HG02798 (cell line): ENCODE measurements around the gene NUMB.

ENCODE experiments used
- ATAC-seq: cut with Tn5 transposase; IDR thresholded peaks from one replicate; pipeline ENCODE4 v1.9.1; 2021; ENCODE audit warnings: mild to moderate bottlenecking; ENCODE audit not compliant: unreplicated experiment, poor library complexity

NUMB gene

DNA sequence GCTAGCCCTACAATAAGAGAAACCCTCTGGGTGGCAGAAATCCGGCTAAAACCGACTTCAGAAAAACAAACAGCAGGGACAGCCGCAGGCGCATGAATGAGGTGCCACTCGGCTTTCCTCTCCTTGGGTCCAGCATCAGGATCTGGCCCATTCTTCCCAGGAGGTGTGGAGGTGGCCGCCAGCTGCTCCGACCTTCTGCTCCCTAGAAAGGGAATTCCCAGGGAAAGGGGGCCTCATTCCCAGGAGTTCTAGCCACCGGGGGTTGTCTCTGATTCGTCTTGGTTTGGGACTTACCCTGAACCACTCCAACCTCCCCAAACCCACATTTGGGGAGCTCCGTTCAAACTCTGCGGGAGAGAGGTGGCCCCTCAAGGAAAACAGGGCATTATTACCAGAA, 208.0 kb downstream of the NUMB start:
- ATAC-seq = no peak

DNA sequence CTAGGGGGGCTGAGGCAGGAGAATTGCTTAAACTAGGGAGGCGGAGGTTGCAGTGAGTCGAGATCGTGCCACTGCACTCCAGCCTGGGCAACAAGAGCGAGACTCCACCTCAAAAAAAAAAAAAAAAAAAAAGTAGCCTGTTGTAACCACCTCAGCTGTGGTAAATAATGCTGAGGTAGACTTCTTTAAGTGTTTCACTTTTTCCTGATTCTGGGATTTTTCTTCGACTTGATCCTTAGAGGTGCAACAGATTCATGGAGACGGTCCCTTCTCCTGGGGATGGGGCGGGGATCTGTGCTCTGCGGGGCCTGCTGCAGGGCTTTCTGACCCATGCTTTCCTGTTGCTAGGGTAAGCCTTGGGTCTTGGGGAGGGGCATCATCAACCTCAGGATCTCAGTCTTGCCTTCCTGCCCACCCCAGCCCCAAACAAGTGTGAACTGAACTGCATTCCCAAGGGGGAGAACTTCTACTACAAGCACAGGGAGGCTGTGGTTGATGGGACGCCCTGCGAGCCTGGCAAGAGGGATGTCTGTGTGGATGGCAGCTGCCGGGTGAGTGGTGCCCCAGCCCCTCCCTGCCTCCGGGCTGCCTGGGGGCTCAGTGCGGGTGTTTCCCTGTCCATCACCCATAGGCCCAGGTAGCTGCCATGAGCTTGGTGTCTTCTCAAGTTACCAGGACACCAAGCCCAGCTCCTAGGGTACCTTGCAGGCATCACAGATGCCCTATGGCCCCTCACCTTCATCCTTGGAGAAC, 208.6 kb downstream of the NUMB start:
- ATAC-seq = no peak

DNA sequence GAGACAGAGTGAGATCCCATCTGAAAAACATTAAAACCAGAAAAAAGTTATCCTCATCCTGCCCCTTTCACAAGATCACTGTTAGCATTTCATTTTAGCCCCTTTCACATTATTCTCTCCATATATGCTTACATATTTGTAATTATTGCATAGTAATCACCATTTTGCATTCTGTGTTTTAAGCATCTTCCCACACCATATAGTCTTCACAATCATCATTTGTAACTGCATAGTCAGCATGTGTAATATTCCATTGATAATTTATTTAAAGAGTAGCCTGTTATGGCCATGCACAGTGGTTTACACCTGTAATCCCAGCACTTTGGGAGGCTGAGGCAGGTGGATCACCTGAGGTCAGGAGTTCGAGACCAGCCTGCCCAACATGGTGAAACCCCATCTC, 209.2 kb downstream of the NUMB start:
- ATAC-seq = no peak

DNA sequence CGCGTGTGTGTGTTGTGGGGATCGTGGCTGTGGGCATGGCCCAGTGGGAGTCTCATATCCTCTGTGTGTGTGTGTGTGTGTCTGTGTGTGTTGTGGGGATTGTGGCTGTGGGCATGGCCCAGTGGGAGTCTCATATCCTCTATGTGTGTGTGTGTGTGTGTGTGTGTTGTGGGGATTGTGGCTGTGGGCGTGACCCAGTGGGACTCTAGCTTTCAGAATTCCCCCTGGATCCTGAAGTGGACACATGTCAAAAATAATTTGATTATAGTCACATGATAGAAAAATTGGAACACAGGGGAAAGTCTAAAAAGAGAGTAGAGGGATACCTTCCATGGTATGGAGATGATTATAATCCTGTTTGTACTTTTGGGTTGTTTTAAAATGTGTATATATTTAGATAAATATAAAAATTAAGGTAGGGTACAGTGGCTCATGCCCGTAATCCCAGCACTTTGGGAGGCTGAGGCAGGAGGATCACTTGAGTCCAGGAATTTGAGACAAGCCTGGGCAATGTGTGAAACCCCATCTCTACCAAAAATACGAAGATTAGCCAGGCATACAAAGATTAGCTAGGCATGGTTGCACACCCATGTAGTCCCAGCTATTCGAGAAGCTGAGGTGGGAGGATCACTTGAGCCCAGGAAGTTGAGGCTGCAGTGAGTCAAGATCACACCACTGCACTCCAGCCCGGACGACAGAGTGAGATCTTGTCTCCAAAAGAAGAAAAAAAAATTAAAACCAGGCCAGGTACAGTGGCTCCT, 210.1 kb downstream of the NUMB start:
- peak; percentile 26 for ATAC-seq

DNA sequence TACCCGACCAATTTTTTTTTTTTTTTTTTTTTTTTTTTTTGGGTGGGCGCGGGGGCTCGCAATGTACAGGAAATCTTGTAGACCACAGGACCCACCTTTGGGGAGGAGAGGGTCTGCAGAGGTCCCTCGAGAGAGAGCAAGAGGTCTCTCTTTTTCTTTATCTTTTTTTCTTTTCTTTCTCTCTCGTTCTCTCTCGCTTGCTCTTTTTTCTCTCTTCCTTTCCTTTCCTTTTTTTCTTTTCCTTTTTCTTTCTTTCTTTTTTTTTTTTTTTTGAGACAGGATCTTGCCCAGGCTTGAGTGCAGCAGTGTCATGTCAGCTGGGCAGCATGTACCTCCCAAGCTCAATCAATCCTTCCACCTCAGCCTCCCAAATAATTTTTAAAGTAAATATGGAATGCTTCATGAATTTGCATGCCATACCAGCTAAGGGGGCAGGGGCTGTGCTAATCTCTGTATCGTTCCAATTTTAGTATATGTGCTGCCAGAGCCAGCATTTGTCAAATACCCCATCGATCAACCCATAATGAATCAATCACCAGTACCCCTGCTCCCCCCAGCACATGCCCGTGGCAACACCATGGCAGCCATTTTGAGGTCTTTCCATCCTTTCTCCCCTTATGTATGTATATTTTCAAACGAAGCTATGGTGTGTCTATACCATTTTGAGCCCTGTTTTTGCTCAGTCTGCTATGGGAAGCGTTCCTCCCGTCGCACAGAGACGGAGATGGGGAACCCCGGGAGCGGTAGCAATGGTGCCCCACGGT, 211.8 kb downstream of the NUMB start:
- no peak for ATAC-seq

DNA sequence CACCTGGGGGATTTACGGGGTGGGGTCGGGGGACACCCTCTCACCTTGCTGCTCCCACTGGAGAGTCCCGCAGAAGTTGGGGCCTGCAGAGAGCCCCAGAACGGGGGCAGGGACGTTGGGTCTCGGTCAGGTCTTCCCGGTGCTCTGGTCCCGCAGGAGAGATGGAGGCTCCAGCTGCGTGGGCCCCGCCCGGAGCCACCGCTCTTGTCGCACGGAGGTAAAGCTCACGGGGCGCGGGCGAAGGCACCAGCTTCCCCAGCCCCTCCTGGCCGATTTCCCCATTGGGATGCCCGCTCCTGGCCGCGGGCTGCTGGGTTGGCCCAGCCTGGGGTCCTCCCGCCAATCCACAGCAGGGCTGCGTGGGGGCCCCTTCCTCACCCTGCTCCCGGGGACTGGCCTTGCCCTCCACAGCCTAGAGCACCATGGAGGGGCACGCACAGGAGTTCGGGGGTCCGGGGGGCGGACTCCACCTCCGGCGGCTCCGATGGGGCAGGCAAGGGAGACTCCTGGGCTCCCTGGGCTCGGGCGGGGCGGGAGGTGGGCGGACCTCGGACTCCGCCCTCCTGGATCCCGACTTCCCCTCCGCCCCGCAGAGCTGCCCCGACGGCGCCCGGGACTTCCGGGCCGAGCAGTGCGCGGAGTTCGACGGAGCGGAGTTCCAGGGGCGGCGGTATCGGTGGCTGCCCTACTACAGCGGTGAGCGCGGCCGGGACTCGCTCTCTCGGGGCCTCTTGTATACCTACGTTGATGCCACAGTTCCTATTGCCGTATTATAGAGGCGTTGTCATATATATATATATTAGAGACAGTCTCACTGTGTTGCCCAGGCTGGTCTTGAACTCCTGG, 212.6 kb downstream of the NUMB start:
- ATAC-seq = peak; percentile 73

DNA sequence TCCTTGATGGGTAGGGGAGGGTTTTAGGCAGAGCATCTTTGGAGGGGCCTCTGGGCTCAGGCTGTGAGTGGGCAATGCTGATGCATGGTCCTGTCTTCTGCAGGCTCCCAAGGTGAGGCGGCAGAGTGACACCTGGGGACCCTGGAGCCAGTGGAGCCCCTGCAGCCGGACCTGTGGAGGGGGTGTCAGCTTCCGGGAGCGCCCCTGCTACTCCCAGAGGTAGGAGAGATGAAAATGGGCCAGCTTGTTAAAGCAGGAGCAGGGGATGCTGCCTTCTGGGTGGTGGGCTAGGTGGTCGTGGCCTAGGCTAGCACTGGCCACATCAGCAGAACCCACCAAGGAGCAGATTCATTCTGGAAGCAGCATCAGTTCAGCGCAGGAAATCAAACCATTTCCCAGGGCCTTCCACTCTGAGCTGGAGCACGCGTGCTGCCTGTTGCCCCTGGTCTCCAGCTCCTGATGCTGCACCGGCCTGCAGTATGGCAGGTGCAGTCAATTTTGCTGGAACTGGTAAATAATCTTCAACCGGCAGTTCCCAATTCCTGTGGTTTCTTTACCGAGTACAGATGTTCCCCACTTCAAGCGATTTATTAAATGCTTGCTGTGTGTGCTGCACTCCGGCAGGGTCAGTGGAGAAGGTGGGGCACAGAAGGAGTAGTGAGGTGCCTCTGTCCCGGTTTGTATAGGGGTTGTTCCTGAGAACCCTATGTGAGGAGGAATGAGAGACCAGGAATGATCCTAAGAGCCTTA, 213.6 kb downstream of the NUMB start:
- ATAC-seq = no peak

DNA sequence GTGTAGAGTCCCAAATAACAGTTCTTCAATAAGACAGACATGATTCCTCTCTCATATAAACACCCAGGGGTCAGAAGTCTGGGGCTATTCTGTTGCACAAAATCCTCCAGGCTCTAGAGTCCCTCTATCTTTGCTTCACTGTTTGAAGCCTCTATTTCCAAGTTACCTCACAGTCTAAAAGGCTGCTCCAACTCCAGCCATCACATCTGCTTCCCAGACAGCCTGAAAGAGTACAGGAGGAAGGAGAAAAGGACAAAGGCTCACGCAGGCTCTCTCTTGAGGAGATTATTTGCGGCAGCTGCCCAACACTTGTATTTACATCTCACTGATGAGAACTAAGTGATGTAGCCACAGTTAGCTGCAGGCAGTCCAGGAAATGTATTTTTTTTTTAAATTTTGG, 214.6 kb downstream of the NUMB start:
- no peak for ATAC-seq

DNA sequence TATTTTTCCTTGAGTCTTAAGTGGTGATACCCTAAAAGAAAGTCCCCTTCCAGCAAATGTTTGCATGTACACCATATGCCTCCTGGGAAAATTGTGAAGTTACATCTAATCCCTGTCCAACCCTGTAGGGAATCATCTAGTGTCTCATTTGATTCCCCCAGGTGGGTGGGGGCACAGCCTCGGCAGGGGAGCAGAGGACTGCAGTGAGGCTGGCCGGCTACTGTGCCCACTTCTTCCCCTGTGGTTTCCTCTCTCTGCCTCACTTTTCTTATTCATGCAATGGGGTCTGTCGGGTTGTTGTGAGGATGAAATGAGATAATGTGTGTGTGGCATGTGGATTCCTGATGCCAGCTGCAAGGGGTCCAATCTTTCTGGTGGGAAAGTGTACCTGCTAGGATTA, 215.0 kb downstream of the NUMB start:
- no peak for ATAC-seq

DNA sequence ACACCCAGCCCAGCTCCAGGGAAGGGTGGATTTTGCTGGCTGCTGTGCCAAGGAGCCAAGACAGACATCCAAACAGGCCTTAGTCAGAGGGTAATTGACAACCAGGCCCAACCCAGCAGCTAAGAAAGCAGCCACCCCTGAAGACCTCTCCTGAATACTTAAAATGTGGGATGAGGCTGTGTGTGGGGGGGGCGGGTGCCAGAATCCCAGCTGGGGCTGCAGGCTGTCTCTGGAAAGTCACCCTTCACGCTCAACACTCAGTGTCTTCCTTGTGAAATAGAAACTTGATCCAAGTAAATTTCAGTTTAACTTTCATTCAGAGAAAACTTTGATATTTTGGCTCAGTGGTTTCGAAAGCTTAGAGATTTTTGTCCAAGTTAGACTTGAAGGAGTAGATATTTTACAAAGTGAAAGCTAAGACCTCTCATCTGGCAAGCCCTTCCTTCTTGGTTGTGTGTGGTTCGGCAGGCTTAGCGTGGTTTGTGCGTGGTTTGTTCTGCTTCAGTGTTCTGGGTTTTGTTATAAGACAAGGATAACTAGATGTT, 215.9 kb downstream of the NUMB start:
- ATAC-seq = no peak

DNA sequence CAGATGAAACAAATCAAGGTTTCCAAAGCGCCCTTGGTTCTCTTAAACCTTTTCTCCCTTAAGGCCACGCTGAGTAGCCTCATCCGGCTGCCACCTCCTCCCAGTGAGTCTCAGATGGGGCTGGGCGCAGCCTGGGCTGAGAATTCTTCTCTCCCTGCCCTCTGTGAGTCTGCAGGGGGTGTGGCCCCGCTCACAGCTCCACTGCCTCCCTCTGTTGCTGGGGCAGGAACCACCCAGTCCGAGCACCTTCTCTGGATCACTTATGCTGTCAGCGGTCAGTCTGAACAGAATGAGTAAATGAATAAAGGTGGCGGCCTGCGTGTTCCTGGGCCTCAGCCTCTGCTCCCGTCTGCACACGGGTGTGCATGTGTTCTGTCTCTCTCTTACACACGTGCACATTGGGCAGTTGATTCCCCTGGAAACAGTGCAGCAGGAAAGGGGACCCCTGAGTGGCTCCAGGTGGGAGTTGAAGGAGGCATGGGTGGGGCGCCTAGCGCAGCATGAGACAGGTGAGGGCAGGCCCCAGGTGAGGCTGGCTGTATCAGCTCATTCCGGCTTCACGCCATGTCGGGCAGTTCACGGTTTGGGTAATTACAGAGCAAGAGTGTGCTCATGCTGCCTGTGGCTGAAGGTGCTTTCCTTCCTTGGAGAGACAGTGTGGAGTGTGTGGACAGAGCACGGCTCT, 216.7 kb downstream of the NUMB start:
- ATAC-seq = no peak

DNA sequence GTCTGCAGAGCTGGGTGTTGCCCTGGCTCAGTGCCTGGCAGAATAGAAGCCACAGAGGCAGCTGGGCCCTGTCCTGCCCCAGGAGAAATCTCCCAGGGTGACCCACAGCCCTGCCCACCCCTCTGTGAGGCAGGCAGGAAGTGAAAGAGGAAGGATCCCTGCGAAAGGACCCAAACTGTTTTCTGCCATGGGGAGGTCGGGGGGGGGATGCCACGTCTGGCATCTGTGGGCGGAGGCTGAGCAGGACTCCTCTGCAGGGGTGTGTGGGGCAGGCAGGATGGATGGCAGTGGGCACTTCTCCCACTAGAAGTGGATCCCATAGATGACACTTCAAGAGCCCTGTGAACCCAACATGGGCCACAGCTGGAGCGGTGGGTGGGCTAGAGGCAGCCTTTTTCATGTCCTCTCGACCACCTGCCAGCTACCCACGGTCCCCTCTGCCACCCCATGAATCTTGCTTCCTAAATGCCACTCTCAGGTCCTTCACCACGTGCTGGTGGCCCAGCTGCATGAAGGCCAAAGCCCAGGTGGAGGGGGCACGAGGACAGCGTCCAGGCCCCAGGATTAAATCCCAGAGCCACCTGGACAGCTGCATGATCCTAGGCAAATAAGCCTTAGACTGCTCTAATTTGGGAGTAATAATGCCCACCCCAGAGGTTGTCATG, 217.4 kb downstream of the NUMB start:
- no peak for ATAC-seq

DNA sequence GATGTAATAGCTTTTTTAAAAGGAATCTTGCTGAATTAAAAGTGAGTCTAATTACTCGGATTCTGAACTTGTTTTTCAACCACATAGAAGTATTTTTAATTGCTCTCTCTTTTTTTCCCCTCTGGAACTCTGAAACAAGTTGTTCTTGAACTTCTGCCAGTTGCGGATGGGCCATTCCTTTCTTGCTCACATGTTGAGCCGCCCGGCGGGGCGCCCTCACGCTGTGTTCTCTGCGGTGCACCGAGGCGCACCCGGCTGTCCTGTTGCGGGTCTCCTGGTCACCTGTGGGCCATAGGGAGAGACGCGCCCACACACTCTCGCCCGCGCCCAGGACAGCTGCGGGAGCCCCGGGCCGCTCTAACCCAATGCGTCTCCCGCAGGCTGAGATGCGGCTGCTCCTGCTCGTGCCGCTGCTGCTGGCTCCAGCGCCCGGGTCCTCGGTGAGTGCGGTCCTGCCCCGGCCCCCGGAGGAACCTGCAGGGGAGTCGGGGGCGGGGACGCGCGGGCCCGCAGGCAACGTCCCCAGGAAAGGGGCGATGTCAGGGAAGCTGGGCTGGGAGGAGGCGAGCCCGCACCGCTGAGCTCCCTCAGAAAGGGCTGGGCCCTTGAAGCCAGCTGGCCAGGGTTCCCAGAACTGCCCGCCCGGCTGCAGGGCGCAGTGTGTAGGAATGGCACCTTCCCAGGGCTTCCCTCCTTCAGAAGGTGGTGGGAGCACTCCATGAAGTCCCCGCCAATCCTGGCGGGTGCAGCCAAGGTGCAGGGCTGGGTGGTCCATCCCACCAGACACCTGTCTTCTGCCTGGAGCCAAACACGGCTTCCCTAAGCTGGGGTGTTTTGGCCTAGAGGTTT, 218.7 kb downstream of the NUMB start:
- ATAC-seq = no peak

DNA sequence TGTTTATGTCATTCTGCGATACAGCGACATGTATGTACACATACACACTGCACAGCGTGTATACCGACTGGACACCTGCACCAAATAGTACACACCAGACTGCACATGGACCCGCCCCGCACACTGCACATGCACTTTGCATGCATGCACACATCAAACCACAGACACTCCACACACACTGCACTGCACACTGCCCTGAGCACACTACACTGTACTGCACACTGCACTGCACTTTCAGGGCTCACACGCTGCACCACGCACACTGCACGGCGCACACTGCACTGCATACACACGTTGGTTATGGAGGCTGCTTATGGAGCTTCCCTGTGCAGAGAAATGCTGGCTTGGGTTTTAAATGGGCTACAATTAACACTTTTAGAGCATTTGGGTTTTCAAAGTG, 219.4 kb downstream of the NUMB start:
- no peak for ATAC-seq

DNA sequence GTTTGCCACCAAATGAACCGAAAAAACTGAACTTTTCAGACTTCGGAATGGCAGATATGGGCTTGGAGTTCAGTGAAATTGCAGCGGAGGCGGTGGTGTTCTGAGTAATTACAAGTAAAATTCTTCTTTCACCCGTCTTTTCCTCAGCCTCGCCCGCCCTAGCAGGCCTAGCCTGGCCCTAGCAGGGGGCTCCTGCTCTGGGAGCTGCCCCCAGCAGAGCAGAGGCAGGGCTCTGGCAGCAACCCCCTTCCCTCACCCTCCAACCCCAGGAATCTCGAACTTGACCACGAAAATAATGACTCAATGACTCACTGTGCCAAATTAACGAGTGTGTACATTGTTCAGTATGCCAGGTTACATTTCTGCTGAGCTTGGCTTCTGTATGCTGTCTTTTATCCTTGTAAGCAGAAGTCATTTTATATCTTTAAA, 219.9 kb downstream of the NUMB start:
- ATAC-seq = no peak

DNA sequence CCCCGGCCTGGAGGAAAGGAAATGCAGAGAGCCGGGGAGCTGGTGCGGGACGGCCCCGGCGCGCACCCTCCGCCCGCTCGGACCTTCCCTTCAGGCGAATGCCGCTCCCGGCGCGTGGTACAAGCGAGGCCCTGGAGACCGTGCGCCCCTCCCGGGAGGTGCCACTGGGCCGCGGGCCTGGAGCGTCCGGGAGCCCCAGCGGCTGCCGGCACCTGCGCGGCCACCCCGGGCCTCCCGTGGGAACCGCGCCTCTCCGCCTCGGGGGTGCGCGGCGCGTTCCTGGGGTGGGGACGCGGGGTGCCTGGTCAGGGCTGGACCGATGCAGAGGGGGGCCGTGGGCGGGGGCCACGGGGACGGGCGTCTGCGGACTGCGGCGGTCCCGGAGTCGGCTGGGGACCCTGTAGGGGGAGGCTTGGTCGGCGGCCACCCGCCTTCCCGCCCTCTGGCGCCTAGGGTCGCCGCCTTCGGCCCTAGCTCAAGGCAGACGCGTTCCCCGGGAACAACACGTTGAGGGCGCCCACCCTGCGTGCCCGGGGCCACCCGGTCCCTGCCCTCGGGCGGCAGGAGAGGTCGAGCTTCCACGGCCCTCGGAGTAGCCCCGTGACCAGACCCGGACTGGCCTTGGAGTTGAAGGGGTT, 220.4 kb downstream of the NUMB start:
- ATAC-seq = no peak

DNA sequence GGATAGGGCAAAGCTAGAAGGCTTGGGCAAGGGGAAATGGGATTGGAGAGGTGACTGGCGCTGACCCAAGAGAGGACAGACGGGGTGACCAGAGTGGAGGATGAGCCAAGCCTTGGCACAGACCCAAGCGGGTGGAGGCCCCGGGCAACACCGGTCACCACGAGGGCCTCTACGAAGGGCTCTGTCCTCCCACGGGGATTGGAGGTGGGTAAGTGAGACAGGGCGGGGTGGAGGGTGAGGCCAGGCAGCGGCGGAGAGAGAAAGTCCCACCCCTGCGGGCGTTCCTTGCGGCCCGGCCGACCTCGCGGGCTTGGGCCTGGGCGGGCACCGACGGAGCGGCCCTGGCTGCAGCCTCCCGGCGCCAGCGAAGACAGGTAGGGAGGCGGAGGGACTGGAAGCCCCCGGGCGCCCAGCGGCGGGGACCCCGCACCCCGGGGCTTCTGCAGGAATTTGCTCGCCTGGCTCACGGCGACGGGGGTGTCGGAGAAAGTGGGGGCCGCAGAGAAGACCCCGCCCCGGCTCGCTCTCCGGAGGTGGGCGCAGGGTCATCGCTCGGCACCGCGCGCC, 221.0 kb downstream of the NUMB start, which contains the start of gene PAPLN:
PAPLN (plus strand) TSS at position 288 of the 567 bp plus-strand sequence. CDS start 2,273 bp downstream, outside the sequence.
- no peak for ATAC-seq
